Uterus (tissue), 4 donors: ENCODE data around the gene UBE3A. TPM values are rescaled to one million over a fixed set of nuclear protein-coding genes. Genes with fewer than 3 reads are reported as not detected.

Source experiments
- DNase-seq, 2 donors: peaks; one replicate each; pipeline ENCODE4 v3.0.0-alpha.2; 2019 to 2020
- H3K27ac ChIP-seq, 2 donors: fragments of 200-600 bp; sonication (generic); 1 replicate in 1 of 2; 2 replicates in 1 of 2; pipeline ENCODE4 v1.5.1; 2016 to 2018
- H3K27me3 ChIP-seq, 2 donors: fragments of 200-600 bp; sonication (generic); one replicate each; pipeline ENCODE4 v1.5.1; 2018 to 2019; ENCODE audit warnings: control low read depth in 1 of 2
- H3K36me3 ChIP-seq, 2 donors: fragments of 200-600 bp; sonication (generic); one replicate each; pipeline ENCODE4 v1.5.1; 2019; ENCODE audit warnings: control low read depth in 1 of 2
- H3K4me1 ChIP-seq, 2 donors: fragments of 200-600 bp; sonication (generic); one replicate each; pipeline ENCODE4 v1.5.1; 2018 to 2019; ENCODE audit warnings: control low read depth in 1 of 2
- H3K4me3 ChIP-seq, 2 donors: fragments of 200-600 bp; sonication (generic); 1 replicate in 1 of 2; 2 replicates in 1 of 2; pipeline ENCODE4 v1.5.1; 2018 to 2019; ENCODE audit warnings: mild to moderate bottlenecking in 1 of 2
- H3K9me3 ChIP-seq, 2 donors: fragments of 200-600 bp; sonication (generic); one replicate each; pipeline ENCODE4 v1.5.1; 2019; ENCODE audit warnings: control low read depth in 1 of 2
- CTCF ChIP-seq, 4 experiments: fragments of 200-600 bp in 2 of 4; fragments of 450-650 bp in 2 of 4; sonication (generic) in 2 of 4; IDR thresholded peaks; one replicate each; pipeline ENCODE4 v1.5.1; 2016 to 2019; ENCODE audit warnings: antibody characterized with exemption in 4 of 4, mild to moderate bottlenecking in 2 of 4, moderate library complexity in 1 of 4
- POLR2A ChIP-seq, 2 donors: fragments of 450-650 bp; IDR thresholded peaks; one replicate each; pipeline ENCODE4 v1.6.1; 2016; ENCODE audit warnings: antibody characterized with exemption in 2 of 2, mild to moderate bottlenecking in 1 of 2, moderate library complexity in 1 of 2
- intact Hi-C: fragments of 100-400 bp; cut with DNase I; formaldehyde crosslinking; loops from one replicate; pipeline ENCODE4 v1.15.1; 2023; ENCODE audit warnings: low total_unique reads
- total RNA-seq, 4 donors: library from RNA; depleted of rRNA in 3 of 4; stranded (reverse); fragments of >200 nt in 3 of 4; gene quantifications; one replicate each; pipeline versions ENCODE4 v1.1.0 to v1.2.4, GENCODE V29; 2014 to 2023
- donor health status: DM: yes; HTN: yes; CAD: no.

UBE3A gene
- total RNA-seq, 4 donors from 2014 or later = 59.7 to 180 (median 127) TPM

GRCh38 chr15:25332306-25332705 is 106.5 kb downstream of the UBE3A start:
- no peaks in the 10 kb centered on the region for H3K9me3 ChIP-seq
- no peak overlapping the region for H3K4me3 ChIP-seq
- TF ChIP-seq CTCF (IDR thresholded peaks at IDR 0.05) = no peak
- no peak for TF ChIP-seq POLR2A (IDR thresholded peaks at IDR 0.05)
- H3K27me3 ChIP-seq = no peaks in the 10 kb centered on the region
- no peaks in the 10 kb centered on the region for H3K36me3 ChIP-seq
- intact Hi-C loops = no loop called here
- no peak for DNase-seq
- H3K4me1 ChIP-seq = no peaks in the 10 kb centered on the region
- no peak overlapping the region for H3K27ac ChIP-seq

- Histone ChIP-seq H3K27ac (no peak overlapping the region), H3K4me1 (no peaks in the 10 kb centered on the region), H3K27me3 (no peaks in the 10 kb centered on the region), H3K4me3 (no peak overlapping the region), H3K9me3 (no peaks in the 10 kb centered on the region), H3K36me3 (no peaks in the 10 kb centered on the region)
- DNase-seq = no peak
- intact Hi-C loops = no loop called here
- TF ChIP-seq POLR2A (IDR thresholded peaks at IDR 0.05) (no peak), CTCF (IDR thresholded peaks at IDR 0.05) (no peak)
Observed at GRCh38 chr15:25331860-25332259, 107.0 kb downstream of the UBE3A start.

- TF ChIP-seq POLR2A (IDR thresholded peaks at IDR 0.05) (no peak), CTCF (IDR thresholded peaks at IDR 0.05) (no peak)
- Histone ChIP-seq H3K4me1 (no peaks in the 10 kb centered on the region), H3K9me3 (no peaks in the 10 kb centered on the region), H3K27me3 (no peaks in the 10 kb centered on the region), H3K36me3 (no peaks in the 10 kb centered on the region), H3K4me3 (no peak overlapping the region), H3K27ac (no peak overlapping the region)
- DNase-seq = no peak
- intact Hi-C loops = no loop called here
Observed at GRCh38 chr15:25331404-25331803, 107.4 kb downstream of the UBE3A start.

GRCh38 chr15:25329696-25330095 is 109.1 kb downstream of the UBE3A start:
- Histone ChIP-seq H3K4me1 (no peaks in the 10 kb centered on the region), H3K27me3 (no peaks in the 10 kb centered on the region), H3K9me3 (no peaks in the 10 kb centered on the region), H3K36me3 (no peaks in the 10 kb centered on the region), H3K27ac (no peak overlapping the region), H3K4me3 (no peak overlapping the region)
- TF ChIP-seq POLR2A (IDR thresholded peaks at IDR 0.05) = no peak
- no peak for TF ChIP-seq CTCF (IDR thresholded peaks at IDR 0.05)
- intact Hi-C loops = no loop called here
- DNase-seq = no peak

- H3K27ac ChIP-seq = no peak overlapping the region
- no peaks in the 10 kb centered on the region for H3K36me3 ChIP-seq
- no peak for TF ChIP-seq POLR2A (IDR thresholded peaks at IDR 0.05)
- no peak for TF ChIP-seq CTCF (IDR thresholded peaks at IDR 0.05)
- no peaks in the 10 kb centered on the region for H3K4me1 ChIP-seq
- no peak overlapping the region for H3K4me3 ChIP-seq
- H3K9me3 ChIP-seq = no peaks in the 10 kb centered on the region
- intact Hi-C loops = no loop called here
- H3K27me3 ChIP-seq = no peaks in the 10 kb centered on the region
- no peak for DNase-seq
Observed at GRCh38 chr15:25327686-25328085, 111.1 kb downstream of the UBE3A start.
